Measurements from ENCODE around the gene NFIC.

NFIC gene

GRCh38 chr19:3455393-3455955, 89.1 kb downstream of the NFIC start:
- no peak for DNase-seq

GRCh38 chr19:3455960-3456601, 89.7 kb downstream of the NFIC start:
- DNase-seq: no peak

- no peak for DNase-seq
These were observed 90.6 kb downstream of the NFIC start for GRCh38 chr19:3456925-3457527.

GRCh38 chr19:3457528-3458228, 91.3 kb downstream of the NFIC start:
- no peak for DNase-seq

DNA sequence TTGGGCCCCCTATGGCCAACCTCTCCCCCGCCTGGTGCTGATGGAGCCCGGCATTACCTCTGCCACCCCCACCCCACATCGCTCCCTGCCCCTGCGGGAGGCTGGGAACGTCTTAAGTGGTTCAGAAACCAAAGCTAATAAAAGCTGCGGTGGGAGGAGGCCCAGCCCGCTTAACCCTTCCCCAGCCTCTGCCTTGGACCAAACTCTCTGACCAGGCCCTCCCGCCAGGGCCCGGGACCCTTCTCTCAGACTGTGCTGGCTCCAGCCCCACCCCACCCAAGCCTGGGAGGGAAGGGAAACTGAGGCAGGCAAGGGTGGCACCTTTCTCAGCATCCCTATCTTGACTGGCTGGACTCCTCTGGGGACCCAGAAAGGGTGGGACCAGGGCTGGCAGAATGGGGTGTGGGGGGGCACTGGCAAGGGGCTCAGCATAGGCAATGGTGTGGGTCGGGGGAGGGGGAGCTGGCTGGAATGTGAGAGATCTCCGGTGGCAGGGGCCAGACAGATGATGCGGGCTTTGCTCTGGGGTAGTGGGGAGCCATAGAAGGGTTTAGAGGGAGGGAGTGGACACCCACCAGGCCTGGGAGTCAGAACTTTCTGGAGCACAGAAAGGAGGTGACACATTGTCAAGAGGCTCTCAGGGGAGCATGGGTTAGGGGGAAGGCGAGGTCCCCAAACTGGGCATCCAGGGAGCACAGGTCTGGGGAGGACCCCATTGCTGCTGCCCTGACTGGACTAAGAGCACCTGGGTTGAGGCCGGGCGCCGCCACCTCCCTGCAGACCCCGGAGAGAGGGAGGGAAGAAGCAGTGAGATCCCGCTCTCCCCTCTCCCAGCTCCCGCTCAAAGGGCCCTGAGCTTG, 92.1 kb downstream of the NFIC start:
- DNase-seq: no peak

DNA sequence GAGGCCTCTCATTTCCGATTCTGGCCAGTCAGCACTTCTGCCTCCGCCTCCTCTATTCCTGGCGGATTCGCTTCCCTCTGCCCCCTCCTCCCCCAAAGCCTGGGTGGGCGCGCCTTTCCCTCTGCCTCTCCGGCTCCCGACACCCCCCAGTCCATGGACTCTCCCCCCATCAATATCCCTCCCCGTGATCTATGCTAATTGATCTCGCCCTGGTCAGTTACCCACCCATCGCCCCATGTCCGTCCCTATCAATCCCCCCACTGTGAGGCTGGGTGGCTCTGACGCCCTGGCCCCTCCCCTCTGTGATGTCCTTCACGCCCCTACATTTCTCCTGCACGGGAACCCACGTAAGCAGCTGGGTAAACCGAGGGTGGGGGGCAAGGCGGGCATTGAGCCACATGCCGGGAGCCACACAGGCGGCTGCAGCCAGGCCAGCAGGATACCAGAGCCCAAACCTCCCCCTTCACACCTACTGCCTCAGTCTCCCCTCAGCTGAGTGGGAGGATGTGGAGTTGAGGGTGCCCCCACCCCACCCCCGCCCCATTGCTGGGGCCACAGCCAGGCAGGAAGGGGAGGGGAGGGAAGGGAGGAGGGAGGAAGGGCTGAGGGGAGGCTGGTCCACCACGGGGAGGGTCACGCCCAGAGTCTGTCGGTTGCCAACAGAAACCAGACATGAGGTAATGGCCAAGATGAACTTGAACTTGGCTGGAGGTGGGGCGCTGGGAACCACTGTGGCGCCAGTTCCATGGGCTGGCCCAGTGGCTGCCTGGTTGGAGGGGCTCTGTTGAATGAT, 92.9 kb downstream of the NFIC start:
- no peak for DNase-seq

- DNase-seq: no peak
These were observed 93.7 kb downstream of the NFIC start for GRCh38 chr19:3459965-3460582.

DNA sequence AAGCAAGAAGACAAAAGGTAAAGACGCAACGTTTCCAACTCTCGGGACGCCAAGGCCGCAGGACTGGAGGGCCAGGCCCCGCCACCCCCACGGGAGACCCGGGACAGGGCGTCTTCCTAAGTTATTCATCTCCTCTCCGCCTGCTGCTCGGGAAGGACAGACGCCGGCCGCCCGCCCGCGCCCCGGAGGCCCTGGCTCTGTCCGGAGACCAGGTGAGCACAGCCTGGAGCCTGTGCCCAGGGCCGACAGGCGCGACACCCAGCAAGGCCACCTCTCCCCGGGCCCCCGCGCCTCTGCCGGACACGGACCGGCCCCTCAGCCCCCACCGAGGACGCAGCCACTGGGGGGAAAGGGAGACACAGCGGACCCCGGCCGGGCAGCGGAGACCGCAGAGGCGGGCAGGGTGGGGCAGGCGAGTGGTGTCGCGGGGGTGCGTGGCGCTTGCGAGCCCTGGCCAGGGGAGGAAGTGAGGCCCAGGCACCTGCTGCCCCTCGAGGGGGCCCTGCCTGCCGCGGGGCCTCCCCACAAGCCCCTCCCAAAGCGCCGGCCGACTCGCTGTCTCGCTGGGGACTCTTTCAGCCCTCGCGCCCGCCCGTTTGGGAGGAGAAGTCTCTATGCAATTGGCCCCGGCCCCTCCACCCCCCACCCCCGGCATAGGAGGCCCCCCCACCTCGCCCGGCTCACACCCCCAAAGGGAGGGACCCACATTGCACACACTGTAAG, 96.8 kb downstream of the NFIC start:
- DNase-seq: no peak

- no peak for DNase-seq
These were observed 97.6 kb downstream of the NFIC start for GRCh38 chr19:3463714-3464586.

DNA sequence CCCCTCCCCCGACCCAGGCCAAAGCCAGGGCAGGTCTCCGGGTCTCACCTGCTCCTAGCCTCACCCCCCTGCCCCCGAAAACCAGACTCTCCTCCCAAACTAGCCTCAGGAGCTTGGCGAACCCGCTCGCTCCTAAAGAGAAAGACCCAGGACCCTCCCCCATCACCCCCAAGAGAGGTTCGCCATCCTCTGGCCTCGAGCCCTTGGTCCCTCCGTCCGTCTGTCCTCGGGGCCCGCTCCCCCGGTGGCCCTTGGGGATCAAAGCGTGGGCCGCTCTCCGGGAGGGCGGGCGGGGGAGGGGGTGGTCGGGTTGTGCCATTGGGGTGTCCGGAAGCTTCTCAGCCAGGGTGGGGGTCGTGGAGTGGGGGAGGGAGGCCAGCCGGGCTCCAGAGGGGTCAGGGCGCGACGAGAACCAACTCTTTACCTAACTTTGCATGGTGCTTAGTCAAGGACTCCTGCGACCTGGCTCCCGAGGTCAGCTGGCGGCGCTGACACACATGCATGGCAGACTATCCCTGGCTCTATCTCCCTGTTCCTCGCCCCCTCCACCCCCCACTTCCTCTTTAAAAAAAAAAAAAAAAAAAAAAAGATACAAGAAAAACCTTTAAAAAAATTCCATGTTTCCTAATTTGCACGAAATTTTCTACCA, 98.3 kb downstream of the NFIC start:
- no peak for DNase-seq

- no peak for DNase-seq
These were observed 99.2 kb downstream of the NFIC start for GRCh38 chr19:3465552-3465951.

- DNase-seq: no peak
These were observed 100.3 kb downstream of the NFIC start for GRCh38 chr19:3466635-3467034.

DNA sequence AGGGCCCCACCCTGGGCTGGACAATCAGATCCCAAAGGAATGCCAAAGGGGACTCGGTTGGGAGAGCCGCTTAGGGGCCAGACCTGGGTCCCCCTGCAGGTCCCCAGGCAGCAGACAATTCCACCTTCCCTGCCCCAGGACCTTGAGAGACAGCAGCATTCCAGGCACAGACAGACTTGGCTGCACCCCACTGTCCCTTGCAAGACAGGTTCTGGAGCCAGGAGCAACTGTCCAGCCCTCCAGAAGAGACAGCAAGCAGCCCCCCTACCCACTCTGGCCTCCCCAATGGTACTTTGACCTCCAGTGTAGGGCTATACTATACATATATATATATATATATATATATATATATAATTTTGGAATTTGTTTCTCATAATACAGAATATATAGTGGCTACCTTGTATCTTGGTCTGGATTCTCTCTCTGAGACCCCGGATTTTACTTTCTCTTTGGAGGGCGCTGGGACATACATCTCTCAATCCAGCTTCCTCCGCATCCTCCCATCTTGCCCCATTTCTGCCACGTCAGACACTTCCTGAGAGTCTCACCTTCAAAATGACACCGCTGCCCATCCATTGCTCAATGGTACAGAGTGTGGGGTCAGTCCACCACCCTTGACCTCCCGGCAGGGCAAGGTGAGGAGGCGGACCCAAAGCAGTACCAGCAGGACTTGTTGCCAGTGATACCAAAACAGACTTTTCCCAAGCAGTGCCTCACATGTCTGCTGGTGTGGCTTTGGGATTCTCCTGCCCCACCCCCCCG, 101.2 kb downstream of the NFIC start:
- no peak for DNase-seq

DNA sequence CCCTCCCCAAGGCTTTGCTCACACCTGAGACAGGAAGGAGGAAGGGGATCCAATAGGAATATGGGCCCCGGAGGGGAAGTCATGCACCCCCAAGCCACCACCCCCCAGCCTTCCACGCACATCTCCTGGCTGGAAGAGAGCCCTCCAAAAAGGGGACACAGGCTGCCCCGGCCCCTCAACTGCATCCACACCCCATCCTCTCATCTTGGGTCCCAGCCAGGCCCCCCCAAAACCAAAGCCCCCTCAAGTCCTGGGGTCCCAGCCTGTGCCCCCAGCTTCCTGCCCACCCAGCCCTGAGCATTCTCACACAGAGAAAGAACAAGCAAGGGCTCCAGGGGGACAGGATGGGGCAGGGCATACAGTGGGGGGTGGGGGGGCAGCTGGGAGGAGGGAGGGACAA, 101.8 kb downstream of the NFIC start:
- DNase-seq: no peak

DNA sequence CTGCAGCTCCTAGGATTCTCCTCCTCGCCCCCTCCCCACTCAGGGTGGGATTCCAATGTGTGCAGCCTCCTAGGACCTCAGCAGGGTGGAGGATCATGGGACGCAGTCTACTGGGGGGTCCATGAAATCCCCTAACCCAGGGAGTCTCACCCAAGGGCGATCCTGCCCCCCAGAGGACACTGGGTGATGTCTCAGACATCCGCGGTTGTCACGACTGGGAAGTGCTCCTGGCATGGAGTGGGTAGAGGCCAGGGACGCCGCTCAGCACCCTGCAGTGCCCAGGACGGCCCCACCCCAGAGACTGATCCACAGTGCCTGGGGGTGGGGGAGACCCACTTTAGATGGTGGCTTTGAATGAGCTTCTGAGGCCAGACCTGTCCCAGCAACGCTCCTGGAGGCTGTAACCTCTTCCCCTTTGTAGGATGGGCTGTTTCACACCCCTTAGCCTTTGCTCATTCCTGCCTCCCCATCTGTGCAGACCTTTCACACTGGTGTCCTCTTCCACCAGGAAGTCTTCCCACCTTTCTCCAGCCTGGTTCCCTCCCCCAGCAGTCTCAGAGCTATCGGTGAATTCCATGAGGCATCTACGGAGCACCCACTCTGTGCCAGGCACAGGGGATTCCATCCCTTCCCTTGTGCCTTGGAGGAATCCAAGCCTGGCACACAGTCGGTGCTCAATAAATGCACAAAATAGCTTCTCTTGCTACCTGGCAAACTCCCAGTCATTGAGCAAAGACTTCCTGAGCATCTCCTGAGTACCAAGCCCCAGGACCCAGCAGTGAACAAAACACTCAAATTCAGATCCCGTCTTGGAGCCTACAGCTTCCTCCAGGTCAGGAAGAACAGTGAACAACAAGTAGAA, 103.5 kb downstream of the NFIC start:
- DNase-seq: no peak

DNA sequence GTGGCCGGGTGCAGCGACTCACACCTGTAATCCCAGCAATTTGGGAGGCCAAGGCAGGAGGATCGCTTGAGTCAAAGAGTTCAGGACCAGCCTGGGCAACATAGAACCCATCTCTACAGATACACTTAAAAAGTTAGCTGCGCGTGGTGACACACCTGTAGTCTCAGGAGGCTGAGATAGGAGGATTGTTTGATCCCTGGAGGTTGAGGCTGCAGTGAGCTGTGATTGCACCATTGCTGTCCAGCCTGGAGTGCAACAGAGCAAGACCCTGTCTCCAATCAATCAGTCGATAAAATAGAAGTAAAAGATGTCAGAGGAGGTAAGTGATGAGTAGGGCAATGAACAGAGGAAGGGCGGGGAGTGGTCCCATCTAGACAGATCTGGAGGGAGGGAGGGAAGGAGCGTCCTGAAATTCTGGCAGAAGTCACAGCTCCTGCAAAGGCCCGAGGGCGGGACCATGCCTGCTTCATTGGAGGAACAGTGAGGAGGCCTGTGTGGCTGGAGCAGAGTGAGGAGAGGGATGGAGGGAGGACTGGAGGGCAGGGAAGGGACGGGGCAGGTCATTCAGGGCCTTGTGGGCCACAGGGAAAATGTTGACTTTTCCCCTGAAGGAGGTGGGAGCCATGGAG, 104.2 kb downstream of the NFIC start:
- DNase-seq: no peak
